Measurements from ENCODE around the gene USP14.

The USP14 gene

DNA sequence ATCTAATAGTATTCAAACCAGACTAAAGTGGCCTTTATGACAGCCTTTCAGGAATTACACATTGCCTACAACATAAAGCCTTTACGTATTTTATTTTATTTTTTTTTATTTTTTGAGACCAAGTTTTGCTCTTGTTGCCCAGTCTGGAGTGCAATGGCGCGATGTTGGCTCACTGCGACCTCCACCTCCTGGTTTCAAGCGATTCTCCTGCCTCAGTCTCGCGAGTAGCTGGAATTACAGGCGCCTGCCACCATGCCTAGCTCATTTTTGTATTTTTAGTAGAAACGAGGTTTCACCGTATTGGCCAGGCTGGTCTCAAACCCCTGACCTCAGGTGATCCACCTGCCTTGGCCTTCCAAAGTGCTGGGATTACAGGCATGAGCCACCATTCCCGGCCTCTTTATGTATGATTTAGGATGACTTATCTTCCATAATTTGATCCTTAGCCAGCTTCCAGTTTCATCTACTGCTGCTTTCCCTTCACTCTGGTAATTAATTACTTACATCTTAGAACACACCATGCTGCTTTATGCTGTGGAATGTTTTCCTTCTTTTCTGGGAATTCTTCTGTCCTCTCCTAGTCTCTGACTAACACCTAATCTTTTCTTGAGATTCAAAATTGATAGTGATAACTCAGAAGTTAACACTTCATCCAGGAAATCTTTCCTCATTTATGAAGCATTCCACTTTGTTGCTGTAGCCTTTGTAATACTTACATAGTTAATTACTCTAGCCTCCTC, 2.6 kb downstream of the USP14 start:
- no peak for DNase-seq

DNA sequence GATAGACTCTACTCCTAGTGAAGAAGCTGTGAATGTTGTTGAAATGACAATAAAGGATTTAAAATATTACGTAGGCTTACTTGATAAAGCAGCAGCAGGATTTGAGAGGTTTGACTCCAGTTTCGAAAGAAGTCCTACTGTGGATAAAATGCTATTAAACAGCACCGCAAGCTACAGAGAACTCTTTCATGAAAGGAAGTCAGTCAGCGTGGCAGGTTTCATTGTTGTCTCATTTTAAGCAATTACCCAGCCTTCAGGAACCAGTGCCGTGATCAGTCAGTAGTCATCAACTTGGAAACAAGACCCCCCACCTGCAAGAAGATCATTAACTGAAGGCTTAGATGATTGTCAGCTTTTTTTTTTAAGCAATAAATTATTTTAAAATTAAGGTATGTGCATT, 14.0 kb downstream of the USP14 start:
- no peak for DNase-seq

DNA sequence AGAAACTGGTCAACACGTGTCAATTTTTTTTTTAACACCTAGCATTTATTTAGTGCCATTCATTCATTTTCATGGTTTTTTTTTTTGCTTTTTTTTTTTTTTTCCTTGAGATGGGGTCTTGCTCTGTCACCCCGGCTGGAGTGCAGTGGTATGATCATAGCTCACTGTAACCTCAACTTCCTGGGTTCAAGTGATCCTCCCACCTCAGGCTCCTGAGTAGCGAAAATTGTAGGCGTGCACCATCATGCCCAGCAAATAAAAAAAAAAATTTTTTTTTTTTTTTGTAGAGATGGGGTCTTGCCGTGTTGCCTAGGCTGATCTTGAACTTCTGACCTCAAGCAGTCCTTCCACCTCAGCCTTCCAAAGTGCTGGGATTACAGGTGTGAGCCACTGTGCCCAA, 21.1 kb downstream of the USP14 start:
- DNase-seq = no peak

DNA sequence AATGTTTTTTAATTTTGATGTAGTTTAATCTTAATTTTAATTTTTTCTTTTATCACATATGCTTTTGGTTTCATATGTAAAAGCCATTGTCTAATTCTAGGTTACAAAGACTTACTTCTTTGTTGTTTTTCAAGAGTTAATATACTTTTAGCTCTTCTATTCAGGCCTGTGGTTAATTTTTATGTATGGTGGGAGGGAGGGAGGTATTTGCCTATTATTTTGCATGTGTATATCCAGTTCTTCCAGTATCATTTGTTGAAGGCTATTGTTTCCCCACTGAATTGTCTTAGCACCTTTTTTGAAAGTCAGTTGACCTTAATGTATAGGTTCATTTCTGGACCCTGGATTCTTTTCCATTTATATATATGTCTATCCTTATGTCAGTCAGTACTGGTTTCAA, 23.4 kb downstream of the USP14 start:
- no peak for DNase-seq

DNA sequence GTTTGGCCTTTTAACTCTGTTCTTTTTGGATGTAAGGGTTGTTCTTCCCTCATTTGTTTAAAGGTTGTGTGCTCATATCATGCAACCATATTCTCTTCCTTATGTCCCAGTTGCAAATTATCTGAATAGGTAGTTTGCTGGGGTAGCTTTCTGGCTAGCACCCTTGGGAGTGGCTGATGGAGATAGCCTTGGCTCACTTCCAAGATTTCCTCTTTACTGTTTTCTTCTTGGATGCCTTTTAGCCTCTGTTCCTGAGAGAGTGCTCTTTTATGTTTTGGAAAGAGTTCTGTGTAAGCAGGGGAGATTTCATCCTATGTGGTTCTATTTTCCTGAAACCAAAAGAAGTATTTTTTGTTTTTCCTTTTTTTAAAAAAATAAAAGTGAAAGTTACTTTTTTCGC, 25.4 kb downstream of the USP14 start:
- DNase-seq = no peak

DNA sequence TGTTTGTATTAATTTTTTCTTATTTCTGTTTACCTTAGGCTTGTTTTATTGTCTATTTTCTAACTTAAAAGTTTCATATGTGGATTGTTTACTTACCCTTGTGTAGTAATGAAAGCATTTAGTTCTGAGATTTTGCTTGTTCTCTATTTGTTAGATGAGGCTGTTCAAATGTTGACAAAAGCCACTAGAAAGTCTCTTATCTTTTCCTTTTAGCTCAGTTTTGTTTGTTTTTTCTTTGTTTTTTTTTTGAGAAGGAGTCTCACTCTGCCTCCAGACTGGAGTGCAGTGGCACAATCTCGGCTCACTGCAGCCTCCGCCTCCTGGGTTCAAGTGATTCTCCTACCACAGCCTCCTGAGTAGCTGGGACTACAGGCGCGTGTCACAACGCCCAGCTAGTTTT, 30.9 kb downstream of the USP14 start:
- no peak for DNase-seq

DNA sequence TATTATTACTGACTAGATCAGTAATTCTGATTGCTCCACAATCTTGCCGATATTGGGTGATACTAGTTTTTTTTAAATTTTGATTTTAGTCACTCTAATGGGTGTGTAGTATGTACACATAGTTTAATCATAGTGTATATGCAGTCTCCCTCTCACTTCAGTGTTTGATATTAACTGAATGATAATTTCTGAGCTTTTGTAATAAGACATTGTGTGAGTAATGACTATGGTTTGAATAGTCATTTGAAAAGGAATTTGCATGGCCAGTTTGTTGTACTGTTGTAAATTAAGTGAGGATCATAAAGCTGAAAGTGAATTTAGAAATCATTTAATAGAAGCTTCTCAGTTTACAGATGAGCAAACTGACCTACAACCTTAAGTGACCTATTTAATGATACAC, 33.4 kb downstream of the USP14 start:
- no peak for DNase-seq

DNA sequence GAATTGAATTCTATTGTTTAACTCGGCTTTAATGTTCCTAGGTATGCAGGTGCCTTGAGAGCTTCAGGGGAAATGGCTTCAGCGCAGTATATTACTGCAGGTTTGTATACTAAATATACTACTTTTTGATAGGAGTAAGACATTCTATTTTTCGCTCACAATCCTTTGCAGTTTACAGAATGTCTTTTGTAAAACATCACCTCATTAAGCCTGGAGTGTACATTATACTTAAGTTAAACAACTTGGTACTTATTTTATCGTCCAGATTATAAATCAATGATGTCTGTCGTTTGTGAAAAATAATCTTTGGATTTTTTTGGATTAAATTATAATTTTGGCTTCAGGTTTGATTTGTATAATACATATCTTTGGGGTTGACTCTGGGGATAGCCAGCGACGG, 34.4 kb downstream of the USP14 start:
- DNase-seq = no peak

DNA sequence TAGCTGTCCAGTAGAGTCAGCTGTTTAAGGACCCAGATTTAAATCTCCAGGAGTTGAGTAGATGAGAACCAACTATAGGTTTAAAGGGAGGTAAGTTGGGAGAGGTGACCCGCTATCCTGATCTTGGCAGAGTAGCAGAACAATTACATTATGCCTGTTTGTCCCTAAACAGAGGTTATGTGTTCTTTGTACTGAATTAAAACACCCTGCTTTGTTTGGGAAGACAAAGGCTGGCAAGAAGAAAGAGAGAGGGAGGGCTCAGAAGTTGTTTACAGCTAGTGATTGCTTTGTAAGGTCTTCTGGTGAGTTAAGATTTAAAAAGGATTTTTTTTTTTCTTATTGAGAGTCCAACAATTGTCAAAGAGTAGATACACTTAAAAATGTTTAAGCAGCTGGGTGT, 37.3 kb downstream of the USP14 start:
- DNase-seq = no peak

DNA sequence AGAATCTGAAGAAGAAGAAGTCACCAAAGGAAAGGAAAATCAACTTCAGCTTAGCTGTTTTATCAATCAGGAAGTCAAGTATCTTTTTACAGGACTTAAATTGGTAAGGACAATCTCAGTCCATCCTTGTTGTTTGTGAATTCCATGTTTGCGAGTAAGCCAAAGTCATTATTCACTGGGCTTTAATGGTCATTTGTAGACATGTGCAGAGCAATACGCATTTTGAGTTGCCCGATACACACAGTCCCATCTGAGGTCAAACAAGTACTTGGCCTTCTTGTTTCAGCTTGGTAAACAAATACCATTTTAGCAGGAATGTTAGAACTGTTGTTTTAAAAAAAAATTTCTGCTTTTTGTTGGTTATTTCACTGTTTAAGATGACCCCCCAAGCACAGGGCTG, 40.9 kb downstream of the USP14 start:
- no peak for DNase-seq

DNA sequence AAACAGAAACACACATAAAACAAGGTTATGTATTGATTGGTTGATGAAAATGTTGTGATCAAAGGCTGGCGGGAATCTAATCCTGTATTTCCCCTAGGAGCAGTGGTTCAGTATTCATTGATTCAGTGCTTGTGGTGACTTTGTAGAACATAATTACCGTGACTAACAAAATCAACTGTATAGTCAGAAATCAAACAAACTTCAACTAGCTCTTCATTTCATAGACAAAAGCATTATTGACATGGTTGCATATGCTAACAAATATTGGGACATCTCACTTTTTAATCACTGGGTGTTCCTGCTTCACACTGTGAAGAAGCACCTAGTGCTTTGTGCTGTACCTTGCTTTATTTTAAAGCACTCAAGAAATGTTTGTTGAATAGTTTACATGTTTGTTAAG, 41.4 kb downstream of the USP14 start:
- DNase-seq = no peak

DNA sequence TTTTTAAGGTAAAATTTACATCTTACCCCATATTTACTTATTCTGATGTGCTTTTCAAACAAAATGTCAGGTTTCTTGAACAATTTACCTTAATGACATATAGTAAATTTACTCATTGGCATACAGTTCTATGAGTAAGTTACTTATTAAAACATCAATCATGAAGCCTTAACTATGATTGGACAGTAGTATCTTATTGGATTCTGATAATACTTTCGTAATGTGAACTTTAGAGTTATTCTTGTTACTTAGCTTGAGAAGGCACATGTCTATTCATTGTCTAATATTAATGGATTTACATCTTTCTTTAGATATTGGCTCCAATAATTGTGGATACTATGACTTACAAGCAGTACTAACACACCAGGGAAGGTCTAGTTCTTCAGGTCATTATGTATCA, 51.7 kb downstream of the USP14 start:
- DNase-seq = no peak

DNA sequence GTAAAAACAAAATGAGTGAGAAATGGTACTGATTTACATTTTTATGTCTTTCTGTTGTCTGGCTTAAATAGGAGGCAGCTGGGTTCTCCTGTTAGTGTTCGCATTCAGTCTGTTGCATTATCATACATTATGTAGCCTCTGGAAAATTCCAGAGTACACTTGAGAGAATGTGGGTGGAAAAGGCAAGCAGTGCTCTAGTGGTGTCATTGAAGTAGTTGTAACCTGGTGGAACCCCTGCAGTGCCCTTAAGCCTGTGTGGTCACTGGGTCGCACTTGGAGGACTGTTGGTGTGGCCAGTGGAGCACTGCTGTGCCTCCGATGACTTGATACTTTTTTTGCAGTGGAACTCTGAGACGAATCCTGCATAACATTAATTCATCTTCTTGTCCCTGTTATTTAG, 52.4 kb downstream of the USP14 start:
- no peak for DNase-seq

DNA sequence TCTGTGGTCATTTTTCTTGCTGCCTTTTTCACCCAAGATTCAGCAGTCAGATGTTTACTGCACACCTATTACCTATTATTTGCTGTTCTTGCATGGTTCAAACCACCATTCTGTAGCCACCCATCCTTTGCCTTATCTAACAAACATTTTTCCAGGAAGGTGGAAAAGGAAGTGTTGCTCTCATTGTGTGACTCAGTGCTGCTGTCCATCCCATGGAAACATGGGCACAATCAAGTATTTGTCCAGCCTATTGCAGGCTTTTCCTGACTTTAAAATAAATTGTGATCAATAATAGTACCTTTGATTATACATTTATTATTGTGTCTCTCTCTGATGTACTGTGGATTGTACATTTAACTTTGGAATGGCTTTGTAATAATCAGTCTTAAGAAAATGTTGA, 53.2 kb downstream of the USP14 start:
- DNase-seq = no peak

DNA sequence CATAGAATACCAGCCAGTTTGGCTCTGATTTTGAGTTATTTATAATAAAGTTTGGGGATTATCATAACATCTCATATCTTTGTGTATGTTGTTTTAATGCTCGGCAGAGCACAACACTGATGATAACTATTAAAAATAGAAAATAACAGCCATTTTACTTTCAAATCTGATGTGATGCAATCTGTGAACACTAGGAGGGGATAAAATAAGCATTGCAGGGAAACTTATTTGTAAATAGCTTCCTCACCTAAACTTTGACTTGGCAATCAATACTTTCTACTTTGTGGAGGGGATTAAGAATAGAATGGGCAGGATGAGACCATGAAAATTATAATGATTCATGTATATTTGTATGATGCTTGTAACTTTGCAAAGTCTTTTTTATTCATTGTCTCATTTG, 54.4 kb downstream of the USP14 start:
- DNase-seq = no peak

DNA sequence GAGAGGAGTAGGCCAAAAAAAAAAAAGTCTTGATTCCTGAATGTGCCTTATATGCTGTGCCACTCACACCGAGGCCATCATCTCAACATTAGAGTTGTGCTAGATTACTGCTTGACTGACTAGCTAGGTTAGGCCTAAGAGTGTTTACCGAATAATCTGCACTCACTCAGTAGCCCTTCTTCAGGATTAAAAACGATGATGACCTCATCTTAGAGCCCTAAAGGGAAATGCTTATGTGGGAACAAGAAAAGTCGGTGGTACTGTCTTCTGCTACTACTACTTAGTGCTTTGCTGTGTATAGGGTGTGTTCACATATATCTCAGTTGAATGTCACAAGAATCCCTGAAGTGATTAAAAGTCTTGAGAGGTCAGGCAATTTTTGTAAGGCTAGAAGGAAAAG, 55.1 kb downstream of the USP14 start:
- DNase-seq = no peak

DNA sequence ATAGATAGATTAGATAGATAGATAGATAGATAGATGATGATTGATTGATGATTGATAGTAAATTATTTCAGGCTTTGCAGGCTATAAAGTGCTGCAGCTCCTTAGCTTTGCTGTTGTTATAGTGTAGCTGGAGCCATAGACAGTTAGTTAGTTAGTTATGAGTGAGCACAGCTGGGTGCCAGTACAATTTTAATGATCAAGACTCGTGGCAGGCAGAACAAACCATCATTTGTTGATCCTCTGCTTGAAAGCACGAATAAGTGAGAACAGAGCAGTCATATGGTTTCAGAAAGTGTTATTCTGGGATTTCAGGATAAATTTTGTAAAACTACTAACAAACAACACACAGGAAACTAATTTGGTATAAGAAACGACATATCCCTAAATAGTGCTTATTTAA, 55.6 kb downstream of the USP14 start:
- no peak for DNase-seq

DNA sequence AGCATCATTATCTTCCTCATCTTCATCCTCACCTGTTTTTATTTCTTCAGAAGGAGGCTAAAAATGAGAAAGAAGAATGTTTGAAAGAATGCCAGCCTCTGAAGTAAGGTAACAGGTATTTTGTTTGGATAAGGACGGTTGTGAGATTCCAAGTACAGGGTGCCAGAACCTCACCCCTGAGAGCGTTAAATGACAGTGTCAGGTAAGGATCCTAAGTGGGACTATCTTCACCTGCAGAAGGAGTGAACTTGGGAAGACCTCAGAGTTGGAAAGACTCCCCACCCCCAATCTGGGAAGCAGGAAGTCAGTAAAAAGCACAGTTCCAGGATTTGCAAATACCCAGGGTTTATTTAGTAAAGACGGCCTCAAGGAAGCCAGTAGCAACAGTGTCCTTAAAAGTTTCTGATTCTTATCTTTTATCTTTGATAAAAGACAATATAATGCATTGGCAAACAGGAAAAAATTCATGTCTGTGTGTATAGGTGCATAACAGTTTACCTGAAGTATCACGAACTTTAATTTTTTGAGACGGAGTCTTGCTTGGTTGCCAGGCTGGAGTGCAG, 57.2 kb downstream of the USP14 start:
- DNase-seq = no peak

DNA sequence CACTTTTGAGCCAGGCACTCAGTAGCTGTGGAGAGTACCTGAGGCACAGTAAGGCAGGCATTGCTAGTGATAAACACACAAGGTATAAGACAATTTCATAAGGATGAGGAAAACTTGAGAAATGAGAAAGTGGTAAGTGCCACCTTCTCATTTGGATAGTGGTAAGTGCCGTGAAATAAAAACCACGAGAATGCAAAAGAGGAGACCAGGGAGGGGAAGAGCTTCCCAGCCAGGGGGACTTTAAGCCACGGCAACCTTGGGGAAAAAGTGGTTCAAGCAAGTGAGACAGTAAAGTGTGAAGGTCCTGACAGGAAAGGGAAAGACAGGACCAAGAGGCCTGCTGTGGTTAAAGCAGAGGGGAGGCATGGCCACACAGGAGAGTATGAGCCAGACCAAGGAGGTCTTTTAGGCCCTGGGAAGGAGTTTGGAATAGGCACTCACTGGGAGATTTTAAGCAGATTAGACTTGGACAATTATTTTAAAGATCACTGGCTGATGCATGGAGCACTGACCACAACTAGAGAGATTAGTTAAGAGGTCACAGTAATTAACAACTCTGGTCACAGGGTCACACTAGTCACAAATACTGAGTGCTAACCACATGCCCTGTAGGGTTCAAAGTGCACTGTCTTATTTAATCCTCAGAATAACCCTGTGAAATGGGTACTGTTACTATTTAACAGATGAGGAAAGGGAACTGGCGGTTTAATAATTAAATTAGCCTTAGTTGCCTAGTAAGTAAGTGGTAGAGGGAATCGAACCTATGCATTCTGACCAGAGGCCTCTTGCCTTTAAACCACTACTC, 59.4 kb downstream of the USP14 start:
- no peak for DNase-seq

DNA sequence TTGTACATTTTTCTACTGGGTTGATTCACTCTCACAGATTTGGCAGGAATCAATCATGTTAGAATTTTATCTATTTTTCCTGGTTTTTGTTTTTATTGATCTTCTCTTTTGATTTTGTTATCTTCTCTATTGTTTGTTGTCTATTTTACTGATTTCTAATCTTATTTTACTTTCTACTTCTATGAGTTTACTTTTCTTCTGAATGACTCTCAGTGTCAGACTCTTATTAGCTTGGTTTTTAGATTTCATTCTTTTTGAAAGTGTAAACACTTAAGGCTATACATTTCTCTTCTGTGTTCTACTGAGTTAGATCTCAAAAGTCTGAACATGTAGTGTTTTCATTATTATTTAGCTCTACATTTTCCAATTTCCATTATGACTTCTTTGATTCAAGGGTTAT, 62.4 kb downstream of the USP14 start:
- no peak for DNase-seq

DNA sequence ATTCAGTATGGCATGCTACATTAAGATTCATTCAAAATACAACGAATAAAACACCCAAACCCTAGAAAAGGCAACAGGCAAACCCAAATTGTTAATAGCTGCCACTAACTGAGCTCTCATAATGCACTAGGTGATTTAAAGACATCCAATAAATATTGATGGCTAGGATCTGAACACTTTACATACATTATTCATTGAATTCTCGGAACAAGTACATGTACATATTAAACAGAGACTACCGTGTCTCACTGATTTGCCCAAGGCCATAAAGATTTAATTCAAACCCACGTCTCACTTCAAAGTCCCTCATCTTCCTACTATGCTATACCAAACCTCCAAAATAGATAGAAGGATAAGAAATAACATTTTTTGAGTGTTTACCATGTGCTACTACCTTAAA, 67.4 kb downstream of the USP14 start:
- no peak for DNase-seq

DNA sequence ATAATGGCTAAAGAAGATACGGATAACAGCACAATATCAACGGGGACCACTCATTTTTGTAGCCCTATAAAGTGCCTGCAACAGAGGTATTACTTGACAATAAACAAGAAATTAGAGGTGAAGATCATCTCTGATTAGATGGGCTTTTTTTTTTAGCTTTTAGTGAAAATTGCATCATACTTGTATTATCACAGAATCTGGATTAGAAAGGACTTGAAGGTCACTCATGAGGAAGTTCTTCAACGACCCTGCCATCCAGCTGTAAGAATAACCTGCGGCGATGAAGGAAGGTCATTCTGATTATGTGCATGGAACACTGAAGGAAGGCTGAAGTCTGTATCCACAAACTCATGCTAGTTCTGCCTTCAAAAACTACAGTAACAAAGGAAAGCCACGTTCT, 69.0 kb downstream of the USP14 start:
- DNase-seq = no peak

DNA sequence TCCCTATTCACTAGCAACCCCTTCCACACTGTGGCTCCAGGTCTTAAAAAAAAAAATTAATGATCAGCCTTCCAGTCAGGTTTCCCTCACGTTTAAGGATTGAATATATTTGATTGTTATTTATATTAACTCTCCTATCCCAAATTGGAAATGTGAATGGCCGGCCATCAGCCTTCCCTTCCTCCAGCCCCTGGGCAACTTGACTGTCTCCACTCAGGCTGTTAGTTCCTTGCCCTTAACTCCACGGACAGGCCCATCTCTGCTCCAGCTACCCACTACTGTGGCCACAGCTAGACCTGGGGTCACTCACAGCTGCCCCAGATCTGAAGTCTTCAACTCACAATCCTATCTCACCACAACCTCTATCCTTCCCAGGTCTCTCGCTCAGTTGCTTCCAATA, 69.5 kb downstream of the USP14 start:
- DNase-seq = no peak

DNA sequence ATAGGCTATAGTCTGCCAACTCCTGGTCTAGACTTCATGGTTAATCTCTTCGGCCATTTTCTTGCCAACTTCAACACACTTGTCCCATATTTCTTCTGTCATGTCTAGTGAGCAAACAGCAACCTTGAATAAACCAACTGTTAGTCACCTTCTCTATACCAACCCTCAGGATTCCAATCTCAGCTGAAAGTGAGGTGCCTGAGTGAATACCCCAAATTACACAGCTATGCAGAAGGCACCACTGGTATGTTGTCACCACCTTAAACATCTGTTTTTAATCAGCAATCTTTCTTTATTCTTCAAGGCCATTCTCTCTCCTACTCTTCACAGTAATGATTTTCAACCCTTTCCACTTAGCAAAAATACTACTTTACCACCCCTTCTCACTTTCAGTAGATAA, 70.2 kb downstream of the USP14 start:
- DNase-seq = no peak

DNA sequence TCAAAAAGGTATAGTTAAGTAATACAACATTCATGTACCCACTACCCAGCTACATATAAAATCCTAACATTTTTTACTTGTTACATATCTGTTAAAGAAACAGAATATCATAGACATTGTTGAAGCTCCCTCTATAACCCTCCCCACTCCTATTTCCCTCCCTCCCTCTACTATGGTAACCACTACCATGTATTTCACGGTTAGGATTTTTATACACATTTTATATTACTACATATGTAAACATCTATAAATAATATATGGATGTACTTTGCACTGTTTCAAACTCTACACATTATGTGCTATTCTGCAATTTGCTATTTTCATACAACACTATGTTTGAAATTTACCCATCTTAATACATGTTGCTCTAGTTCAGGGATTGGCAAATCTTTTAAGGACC, 73.2 kb downstream of the USP14 start:
- DNase-seq = no peak

All from DMS 273 treated with DMSO at 0.1 percent for 48 hours (cell line).